ENCODE results near the gene REXO4.

REXO4 gene

DNA sequence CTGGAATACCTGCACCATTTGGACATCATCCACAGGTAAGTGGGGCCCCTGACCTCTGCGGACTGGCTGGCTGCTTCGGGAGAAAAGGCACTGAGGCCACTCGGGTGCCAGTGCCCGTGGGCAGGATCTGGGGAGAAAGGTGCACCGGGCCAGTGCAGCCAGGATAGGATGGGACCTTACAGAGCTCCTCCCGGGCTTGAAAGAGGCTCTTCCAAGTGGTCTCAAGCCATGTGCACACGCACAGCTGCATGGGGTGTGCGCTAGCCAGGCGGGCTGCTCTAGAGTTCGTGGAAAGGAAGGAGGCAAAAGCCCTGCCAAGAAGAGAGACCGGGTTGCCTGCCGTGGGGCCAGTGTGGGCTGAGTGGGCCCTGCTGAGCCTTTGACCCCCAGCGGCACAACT lies 28.2 kb downstream of the REXO4 start:
- TF ChIP-seq, protein P1, sequence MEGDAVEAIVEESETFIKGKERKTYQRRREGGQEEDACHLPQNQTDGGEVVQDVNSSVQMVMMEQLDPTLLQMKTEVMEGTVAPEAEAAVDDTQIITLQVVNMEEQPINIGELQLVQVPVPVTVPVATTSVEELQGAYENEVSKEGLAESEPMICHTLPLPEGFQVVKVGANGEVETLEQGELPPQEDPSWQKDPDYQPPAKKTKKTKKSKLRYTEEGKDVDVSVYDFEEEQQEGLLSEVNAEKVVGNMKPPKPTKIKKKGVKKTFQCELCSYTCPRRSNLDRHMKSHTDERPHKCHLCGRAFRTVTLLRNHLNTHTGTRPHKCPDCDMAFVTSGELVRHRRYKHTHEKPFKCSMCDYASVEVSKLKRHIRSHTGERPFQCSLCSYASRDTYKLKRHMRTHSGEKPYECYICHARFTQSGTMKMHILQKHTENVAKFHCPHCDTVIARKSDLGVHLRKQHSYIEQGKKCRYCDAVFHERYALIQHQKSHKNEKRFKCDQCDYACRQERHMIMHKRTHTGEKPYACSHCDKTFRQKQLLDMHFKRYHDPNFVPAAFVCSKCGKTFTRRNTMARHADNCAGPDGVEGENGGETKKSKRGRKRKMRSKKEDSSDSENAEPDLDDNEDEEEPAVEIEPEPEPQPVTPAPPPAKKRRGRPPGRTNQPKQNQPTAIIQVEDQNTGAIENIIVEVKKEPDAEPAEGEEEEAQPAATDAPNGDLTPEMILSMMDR (IDR thresholded peaks at IDR 0.05; ENCODE audit: low read depth, low read length): no peak
- H3K4me3 ChIP-seq (ENCODE audit: low read depth, low read length): no peak overlapping the region

DNA sequence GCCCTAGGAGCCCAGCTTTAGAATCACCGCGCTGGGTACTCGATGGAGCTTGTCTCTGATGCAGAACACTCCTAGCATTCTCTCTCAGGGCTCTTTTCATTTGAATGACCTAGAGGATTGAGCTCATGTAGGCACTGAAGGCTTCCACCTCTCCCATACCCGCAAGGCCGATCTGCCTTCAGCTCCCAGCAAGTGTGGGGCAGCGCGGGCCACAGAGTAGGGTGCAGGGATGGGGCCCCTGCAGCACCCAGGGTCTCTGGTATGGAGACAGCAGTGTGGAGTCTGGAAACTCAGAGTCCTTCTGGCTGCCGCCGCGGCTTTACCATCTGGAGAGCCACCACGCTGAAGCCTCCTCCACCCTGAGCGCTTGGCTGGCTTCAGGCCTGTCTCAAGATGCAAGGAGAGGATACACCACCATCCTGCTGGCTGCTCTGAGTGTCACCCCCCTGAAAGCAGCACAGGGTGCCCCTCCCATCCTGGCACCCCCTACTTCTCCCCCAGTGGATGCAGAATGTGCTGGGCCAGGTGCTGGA lies 28.7 kb downstream of the REXO4 start:
- H3K4me3 ChIP-seq (ENCODE audit: low read depth, low read length): no peak overlapping the region
- TF ChIP-seq, protein P1 (IDR thresholded peaks at IDR 0.05; ENCODE audit: low read depth, low read length): no peak

DNA sequence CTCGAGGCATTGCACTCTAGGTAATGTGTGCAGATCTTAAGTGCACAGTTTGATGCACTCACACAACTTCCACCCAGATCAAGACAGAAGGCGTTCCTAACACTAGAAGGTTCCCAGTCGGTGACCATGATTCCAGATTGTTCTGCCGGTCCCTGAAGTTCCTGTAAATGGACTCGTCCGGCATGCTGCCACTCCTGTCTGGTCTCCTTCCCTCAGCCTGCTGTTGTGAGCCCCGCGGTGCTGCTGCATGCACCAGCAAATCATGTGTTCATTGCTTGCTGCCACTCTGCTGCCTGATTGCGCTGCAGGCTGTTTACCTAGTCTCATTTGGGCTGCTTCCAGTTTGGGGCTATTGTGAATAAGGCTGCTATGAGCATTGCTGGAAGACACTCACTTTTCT lies 30.1 kb downstream of the REXO4 start:
- TF ChIP-seq, protein P1 (IDR thresholded peaks at IDR 0.05; ENCODE audit: low read depth, low read length): no peak
- no peak overlapping the region for H3K4me3 ChIP-seq (ENCODE audit: low read depth, low read length)

DNA sequence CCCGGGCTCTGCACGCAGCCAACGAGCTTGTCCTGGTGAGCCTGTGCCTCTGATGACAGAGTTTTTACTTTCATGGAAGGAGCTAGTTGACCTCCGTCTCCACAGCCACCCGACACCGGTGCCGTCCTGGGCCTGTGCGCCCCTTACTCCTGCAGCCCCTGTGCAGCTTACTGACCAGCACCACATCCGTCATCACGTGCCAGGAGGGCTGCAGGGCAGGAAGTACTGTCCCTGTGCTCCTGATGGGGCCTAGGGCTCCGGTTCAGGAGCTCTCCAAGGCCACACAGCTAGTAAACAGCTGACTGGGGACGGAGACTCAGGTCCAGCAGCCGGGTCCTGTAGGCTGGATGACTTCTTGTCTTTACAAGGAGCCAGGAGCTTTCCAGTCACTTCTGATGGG lies 31.5 kb downstream of the REXO4 start:
- H3K4me3 ChIP-seq (ENCODE audit: low read depth, low read length): no peak overlapping the region

DNA sequence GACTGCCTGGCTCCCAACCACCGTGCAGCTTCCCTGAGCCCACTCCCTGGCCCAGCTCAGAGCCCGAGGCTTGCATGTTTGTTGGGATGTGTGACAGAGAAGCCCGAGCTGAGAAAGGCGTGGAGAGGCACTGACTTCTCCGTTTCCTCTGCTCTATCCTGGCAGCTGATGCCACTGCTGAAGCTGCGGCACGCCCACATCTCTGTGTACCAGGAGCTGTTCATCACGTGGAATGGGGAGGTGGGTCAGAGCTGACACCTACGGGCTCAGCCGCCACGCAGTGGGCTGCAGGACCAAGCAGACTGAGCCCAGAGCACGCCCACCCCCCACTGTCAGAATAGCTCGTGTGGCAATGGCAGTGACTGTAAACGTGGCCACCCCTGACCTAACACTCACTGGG lies 32.4 kb downstream of the REXO4 start:
- H3K4me3 ChIP-seq (ENCODE audit: low read depth, low read length): no peak overlapping the region
- TF ChIP-seq, protein P1 (IDR thresholded peaks at IDR 0.05; ENCODE audit: low read depth, low read length): no peak

More for the DNA sequence above, 31.5 kb downstream of the REXO4 start:
- TF ChIP-seq, protein P1 (IDR thresholded peaks at IDR 0.05; ENCODE audit: low read depth, low read length): no peak

DNA sequence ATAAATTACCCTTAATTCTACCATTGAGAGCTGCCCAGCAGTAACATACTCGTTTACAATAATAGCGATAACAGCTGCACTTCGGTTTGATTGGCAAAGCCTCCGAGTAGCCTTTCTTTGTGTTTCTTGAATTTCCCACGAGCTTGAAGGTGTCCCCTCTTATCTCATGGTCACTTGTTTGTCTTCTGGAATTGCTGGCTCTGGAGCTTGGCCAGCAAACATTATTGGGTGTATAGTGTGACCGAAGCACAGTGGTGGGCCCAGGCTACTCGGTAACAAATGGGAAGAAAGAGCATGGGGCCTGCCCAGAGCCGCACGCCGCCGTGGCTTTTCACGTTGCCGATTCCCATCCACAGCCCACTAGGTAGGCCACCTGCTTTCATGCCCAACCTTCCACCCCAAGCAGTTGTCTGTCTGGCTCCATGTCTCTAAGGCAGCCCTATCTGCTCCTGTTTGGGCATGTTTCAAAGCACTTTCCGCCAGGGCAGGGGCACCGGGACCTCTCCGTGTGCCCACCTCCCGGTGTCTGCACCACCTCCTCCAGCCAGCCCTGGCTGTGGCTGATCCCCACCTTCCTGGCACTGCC lies 33.0 kb downstream of the REXO4 start:
- H3K4me3 ChIP-seq (ENCODE audit: low read depth, low read length): no peak overlapping the region
- TF ChIP-seq, protein P1 (IDR thresholded peaks at IDR 0.05; ENCODE audit: low read depth, low read length): no peak

DNA sequence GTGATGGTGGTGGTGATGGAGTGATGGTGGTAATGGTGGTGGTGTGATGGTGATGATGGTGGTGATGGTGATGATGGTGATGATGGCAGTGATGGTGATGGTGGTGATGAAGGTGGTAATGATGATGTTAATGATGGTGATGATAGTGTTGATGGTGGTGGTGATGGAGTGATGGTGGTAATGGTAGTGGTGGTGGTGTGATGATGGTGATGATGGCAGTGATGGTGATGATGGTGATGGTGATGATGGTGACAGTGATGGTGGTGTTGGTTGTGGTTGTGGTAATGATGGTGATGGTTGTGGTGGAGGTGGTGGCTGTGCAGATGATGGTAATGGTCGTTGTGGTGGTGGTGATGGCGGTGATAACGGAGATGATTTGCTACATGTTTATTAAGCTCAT lies 34.4 kb downstream of the REXO4 start:
- TF ChIP-seq, protein P1 (IDR thresholded peaks at IDR 0.05; ENCODE audit: low read depth, low read length): no peak
- H3K4me3 ChIP-seq (ENCODE audit: low read depth, low read length): no peak overlapping the region
